ENCODE data around the gene GRHL3.
A peak's percentile ranks its signal among the peaks of the same experiment; 100 is the strongest.

Gene GRHL3

GRCh38 chr1:24293392-24294227 lies 25.5 kb upstream of the GRHL3 start:
- peak; percentile 71 for DNase-seq (ENCODE audit: low read depth)
- TF ChIP-seq CTCF (IDR thresholded peaks at IDR 0.05; ENCODE audit: insufficient read depth, low read depth, low read length, missing control alignments): no peak
- no peak overlapping the region for H3K4me3 ChIP-seq (ENCODE audit: low read length)

- DNase-seq (ENCODE audit: low read depth): peak; percentile 99
- no peak for TF ChIP-seq CTCF (IDR thresholded peaks at IDR 0.05; ENCODE audit: insufficient read depth, low read depth, low read length, missing control alignments)
- H3K4me3 ChIP-seq (ENCODE audit: low read length): no peak overlapping the region
These were observed 24.9 kb upstream of the GRHL3 start for GRCh38 chr1:24294228-24294672.

- DNase-seq (ENCODE audit: low read depth): peak; percentile 92
These were observed 24.3 kb upstream of the GRHL3 start for GRCh38 chr1:24294716-24295371.

GRCh38 chr1:24295535-24295934 lies 23.6 kb upstream of the GRHL3 start:
- H3K4me3 ChIP-seq (ENCODE audit: low read length): no peak overlapping the region
- no peak for DNase-seq (ENCODE audit: low read depth)
- no peak for TF ChIP-seq CTCF (IDR thresholded peaks at IDR 0.05; ENCODE audit: insufficient read depth, low read depth, low read length, missing control alignments)

More at GRCh38 chr1:24294716-24295371, 24.3 kb upstream of the GRHL3 start:
- peak; percentile 12 for TF ChIP-seq CTCF (IDR thresholded peaks at IDR 0.05; ENCODE audit: insufficient read depth, low read depth, low read length, missing control alignments)
- H3K4me3 ChIP-seq (ENCODE audit: low read length): no peak overlapping the region

GRCh38 chr1:24297187-24297851 lies 21.8 kb upstream of the GRHL3 start:
- TF ChIP-seq CTCF (IDR thresholded peaks at IDR 0.05; ENCODE audit: insufficient read depth, low read depth, low read length, missing control alignments): no peak
- DNase-seq (ENCODE audit: low read depth): no peak
- no peak overlapping the region for H3K4me3 ChIP-seq (ENCODE audit: low read length)

- no peak for TF ChIP-seq CTCF (IDR thresholded peaks at IDR 0.05; ENCODE audit: insufficient read depth, low read depth, low read length, missing control alignments)
- DNase-seq (ENCODE audit: low read depth): no peak
- no peak overlapping the region for H3K4me3 ChIP-seq (ENCODE audit: low read length)
These were observed 21.3 kb upstream of the GRHL3 start for GRCh38 chr1:24297852-24298232.

Data from epithelial cell of esophagus (primary cell).